ENCODE results near the gene DAPK2.

The DAPK2 gene

GRCh38 chr15:63997715-63998442 is 48.4 kb downstream of the DAPK2 start:
- no peak for DNase-seq (ENCODE audit: low spot score)

GRCh38 chr15:63996794-63997357 is 49.4 kb downstream of the DAPK2 start:
- no peak for DNase-seq (ENCODE audit: low spot score)

DNA sequence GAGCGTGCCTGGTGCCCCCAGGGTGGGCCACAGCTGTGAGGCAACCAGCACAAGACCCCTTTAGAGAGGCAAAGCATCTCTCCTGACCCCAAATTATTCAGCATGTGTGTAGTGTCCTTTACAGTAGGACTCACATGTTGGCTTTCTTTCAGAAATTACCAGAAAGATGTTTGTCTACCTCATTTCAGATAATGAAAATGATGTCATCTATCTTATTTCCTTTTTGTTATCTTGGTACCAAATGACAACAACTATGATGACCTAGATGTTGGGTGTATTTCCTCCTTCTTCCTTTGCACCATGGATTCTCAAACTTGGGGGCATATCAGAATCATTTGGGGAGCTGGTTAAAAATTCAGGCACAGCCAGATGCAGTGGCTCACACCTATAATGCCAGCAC is 50.5 kb downstream of the DAPK2 start:
- no peak for DNase-seq (ENCODE audit: low spot score)

DNA sequence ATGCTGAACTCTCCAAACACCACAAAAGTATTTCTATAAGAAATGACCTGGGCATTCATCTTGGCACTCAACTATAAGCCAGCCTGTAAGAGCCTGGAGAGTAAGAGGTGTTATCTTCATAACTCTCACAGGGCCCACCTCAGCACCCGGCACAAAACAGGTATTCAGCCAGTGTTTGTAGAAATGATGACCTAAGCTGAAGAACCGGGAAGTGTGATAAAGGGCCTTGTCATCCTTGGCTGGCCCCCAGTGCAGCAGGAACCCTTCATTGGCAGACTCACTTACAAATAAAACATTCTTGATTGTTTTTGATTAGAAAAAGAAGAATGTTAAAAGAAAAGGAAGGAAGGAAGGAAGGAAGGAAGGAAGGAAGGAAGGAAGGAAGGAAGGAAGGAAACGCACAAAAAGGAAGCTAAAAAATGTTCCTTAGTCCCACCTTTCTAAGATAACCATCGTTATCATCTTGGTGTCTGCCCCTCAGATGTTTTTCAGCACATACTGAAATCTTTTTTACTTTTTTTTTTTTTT is 52.1 kb downstream of the DAPK2 start:
- no peak for DNase-seq (ENCODE audit: low spot score)

GRCh38 chr15:63992300-63992699 is 54.0 kb downstream of the DAPK2 start:
- DNase-seq (ENCODE audit: low spot score), result no peak

- no peak for DNase-seq (ENCODE audit: low spot score)
These were observed 54.6 kb downstream of the DAPK2 start for GRCh38 chr15:63991706-63992105.

DNA sequence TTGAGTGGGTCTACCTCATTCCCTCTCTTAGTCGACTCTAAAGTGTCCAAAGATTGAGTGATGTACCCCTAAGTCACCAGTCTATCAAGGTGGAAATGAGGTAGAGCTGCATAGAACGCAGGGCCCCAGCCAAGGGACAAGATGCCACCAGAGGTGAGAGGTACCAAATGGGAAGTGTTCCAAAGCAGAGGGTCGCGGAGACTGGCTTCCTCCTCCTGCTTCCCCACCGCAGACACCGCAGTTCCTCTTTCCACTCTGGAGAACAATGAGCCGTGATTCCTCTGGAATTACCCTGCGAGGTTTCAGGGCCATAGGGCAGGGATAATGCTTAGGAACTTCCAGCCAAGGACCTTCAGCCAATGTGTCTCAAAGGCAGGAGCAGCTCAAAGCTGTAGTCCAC is 55.8 kb downstream of the DAPK2 start:
- no peak for DNase-seq (ENCODE audit: low spot score)

DNA sequence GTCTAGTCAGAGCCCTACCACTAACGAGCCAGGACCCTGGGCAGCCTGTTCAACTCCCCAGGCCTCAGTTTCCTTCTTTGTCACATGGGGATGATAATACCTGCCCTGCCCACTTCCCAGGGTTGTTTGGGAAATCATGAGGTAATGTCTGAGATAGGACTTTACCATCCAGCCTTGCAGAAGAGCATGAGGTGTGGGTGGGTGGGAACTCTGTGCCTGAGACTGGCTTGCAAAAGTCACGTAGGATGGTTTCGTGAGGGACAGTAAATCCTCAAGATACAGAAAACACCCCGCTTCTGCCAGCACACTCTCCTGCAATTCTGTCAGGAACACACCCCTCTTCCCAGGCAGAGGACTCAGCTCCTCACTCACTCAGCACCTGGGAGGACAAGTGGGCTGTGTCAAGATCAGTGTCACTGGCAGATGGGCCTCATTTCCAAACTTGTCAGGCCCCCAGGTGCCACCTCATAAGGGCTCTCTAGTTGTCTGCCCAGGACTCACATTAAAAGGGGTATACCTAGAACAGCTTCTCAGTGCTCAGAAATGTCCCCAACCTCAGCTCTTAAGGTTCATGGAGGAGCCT is 58.4 kb downstream of the DAPK2 start:
- DNase-seq (ENCODE audit: low spot score), result no peak

DNA sequence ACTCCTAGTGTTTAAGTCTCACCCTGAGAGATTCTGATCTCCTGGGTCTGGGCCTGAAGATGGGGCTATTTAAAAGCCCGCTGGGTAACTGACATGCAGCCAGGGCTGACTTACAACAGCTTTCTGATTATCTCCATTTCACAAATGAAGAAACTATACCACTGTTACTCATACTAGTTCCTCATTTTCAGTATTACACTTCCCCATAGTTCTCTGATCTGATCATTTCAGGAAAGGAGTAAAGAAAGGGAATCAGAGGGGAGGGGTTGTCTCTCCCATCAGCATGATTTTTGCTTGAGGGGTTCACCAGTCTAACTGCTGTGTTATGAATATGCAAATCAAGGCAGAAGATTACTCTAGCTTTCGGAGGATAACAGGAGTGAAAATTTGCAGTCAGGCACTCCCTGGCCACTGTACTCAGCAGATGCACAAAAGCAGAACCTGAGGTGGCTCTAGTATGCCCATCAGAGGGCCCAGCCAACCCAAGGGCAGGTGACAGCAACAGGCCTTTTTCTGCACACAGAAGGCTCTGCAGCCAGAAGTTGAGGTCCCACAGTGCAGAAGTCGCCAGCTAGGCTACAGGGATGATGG is 59.4 kb downstream of the DAPK2 start:
- peak; percentile 56 for DNase-seq (ENCODE audit: low spot score)

DNA sequence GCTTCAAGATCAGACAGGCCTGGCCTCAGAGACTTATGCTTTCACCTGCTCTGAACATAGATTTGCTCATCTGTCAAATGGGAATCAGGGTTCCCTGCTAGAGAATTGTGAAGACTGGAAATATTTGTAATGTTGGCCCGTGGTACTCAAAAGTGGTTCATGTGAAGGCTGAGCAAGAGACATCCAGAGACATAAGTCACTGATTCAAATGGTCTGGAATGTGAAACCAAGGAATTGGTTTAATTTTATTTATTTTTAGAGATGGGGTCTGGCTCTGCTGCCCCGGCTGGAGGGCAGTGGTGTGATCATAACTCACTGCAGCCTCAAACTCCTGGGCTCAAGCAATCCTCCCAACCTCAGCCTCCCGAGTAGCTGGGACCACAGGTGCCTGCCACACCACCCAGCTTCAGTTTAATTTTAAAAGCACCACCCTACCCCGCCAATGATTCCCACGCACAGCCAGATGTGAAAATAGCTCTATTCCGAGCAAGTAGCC is 60.1 kb downstream of the DAPK2 start:
- DNase-seq (ENCODE audit: low spot score), result no peak

DNA sequence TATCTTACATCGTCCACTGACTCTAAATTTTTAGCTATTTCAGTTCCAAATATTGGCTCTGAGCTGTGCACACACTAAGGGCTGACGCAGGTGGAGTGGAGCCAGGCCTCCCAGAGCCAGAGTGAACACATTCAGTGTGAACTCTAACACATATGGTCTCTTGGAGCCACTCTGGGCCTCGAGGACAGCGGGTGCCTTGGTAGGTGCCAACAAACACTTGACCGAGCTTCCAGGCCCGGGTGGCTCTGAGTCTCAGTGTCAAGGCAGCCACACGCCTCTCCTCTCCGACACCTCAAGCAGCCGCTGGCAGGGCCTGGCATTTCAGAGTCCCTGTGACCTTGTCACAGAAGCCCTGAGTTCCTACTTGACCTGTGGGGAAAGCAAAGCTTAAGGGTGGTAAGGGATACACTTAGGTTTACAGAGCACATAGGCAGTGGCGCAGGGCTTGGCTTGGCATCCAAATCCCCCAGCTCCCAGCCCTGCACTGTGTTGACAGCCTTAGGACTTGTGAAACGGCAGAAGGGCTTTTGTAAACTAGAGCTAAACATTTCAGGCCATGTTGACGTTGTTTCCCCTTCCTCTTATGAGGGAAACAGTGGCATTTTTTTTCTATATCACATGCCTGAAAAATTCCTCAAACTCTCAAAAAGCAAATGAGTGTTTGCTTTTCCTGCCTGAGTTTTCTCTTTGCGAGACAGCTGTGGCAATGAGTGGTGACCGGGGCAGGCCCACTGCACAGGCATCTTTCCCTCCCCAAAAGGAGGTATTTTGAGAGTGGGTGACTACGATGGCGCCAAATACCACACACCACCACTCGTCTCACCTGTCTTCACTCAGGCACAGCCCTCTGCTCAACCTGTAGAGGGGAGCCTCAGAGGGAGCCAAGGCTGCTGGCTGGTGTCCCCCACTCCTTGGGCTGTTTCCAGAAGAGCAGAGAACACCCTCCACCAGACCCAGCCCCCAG is 60.8 kb downstream of the DAPK2 start:
- peak; percentile 38 for DNase-seq (ENCODE audit: low spot score)

DNA sequence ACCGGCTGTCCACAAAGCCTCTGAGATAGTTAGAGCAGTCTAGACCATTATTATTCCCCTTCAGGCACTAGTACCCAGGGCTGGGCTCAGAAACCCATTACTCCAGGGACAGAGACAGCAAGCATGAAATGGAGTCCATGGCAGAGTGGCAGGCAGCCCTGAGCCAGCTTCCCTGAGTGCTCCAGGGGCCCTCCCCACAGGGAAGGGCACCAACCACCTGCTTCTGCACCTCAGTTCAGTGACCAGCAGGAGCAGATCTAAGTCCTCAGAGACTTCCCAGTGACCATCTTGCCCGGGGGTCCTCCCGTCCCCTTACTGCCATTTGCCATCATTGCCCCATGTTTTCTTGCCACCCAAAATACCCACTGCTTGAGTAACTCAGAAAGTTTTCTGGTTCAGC is 62.0 kb downstream of the DAPK2 start:
- no peak for DNase-seq (ENCODE audit: low spot score)

DNA sequence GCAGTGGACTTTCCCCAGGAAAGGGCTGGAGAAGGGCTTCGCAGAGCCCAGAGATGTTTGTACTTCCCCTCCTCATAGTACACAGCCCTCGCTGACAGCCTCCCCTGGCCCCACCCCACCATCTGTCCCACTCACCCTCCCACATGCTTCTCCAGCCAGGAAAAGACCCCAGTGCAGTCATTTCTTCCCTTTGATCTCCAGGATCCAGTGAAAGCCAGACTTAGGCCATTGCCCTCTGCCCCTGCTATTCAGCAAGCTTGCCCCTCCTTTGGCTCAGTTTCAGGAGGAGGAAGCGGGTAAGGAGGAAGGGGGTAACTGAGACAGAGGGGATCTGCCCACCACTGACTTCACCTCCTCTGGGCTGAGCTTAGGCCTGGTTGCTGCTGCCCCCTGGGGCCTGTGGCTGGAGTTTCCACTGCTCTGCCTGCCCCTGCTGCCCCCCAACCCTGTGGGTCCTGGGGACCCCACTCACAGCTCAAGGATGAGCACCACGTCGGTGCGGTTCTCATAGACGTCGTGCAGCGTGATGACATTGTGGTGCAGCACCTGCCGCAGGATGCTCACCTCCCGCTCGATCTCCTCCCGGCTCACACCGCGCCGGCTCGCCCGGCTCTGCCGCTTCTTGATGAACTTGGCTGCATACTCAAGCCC is 63.1 kb downstream of the DAPK2 start:
- DNase-seq (ENCODE audit: low spot score), result no peak

DNA sequence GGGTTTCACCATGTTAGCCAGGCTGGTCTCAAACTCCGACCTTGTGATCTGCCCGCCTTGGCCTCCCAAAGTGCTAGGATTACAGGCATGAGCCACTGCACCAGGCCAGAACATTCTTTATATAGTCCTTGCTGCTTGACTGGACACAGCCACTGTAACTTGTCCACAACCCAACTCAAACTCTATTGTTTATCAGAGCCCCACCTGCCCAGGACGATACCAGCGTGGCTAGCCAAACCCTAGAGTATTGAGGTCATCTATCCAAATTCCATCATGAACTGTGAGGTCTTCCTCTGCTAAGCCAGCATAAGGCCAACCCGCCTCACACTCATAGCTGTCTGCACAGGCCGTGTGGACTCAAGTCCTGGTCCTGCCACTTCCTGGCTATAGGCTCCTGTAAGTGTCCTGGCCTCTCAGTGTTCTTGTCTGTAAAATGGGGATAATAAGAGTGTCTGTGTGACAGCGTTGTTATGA is 63.9 kb downstream of the DAPK2 start:
- DNase-seq (ENCODE audit: low spot score), result no peak

- DNase-seq (ENCODE audit: low spot score), result no peak
These were observed 64.5 kb downstream of the DAPK2 start for GRCh38 chr15:63981596-63982320.

DNA sequence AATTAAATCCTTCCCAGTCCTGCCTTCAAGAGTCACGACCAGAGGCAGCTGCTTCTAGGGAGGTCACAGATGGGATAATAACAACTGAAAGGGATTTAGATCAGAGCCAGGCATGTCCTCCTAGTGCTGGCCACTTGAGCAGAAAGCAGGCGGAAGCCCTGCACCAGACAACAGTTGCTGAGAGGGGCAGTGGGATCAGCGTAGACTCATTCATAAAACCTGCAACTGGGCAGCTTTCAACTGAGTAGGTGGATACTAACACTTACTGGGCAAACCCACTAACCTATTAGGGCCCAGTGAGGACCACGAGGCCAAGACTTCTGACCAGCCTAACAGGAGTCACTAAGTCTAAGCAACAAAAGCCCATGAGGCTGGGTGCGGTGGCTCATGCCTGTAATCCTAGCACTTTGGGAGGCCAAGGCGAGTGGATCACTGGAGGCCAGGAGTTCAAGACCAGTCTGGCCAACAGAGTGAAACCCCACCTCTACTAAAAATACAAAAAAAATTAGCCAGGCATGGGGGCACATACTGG is 67.0 kb downstream of the DAPK2 start:
- no peak for DNase-seq (ENCODE audit: low spot score)

GRCh38 chr15:63978511-63979261 is 67.6 kb downstream of the DAPK2 start:
- no peak for DNase-seq (ENCODE audit: low spot score)

DNA sequence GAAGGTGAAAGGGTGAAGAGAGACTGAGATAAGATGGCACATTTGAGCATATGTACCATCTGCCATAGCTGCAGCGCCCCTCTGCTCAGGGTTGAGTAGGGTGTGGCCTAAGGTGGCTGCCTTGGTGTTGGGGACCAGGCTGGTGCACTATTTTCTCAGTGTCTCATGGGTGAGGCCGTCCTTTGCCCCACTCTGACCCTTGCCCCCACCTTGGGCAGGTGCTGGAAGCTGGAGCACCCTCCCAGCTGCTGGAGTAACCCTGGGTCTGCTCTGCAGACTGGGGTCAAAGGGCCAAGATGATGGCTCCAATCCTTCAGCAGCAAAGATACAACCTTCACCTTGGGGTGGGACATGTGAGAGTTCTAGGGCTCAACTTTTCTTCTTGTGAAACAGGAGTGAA is 69.2 kb downstream of the DAPK2 start:
- no peak for DNase-seq (ENCODE audit: low spot score)

DNA sequence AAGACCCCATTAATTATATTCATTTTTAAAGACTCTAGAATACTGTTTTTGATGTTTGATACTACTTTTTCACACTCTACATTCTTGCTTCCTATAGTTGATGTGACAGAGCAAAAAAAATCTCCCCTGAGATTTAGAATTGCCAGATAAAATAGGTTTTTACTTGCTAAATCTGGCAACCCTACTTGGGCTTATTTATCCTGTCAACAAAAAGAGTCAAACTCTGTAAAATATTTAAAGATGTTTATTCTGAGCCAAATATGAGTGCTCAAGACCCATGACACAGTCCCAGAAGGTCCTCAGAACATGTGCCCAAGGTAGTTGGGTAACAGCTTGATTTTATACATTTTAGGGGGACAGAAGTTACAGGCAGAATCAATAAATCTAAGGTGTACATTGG is 72.3 kb downstream of the DAPK2 start:
- no peak for DNase-seq (ENCODE audit: low spot score)
